ENCODE results near the gene ZDHHC22.

- TF ChIP-seq POLR2AphosphoS5 (IDR thresholded peaks at IDR 0.05; ENCODE audit: low read depth, low read length) (no peak), REST (IDR thresholded peaks at IDR 0.05; ENCODE audit: insufficient read depth in 1 of 2, low read depth in 2 of 2, low read length in 2 of 2) (no peak), TAF1 (IDR thresholded peaks at IDR 0.05; ENCODE audit: borderline replicate concordance, insufficient read depth, low read length) (no peak)
Observed at GRCh38 chr14:77108753-77109152, 32.8 kb downstream of the ZDHHC22 start.

Measured in PFSK-1 (cell line).